HG03045 (cell line): ENCODE data around the gene KRT72.

Source experiments
- ATAC-seq: cut with Tn5 transposase; IDR thresholded peaks from one replicate; pipeline ENCODE4 v1.9.1; 2021; ENCODE audit warnings: mild to moderate bottlenecking, moderate library complexity; ENCODE audit not compliant: unreplicated experiment

The KRT72 gene

GRCh38 chr12:52630599-52631200 is 29.4 kb upstream of the KRT72 start:
- no peak for ATAC-seq

DNA sequence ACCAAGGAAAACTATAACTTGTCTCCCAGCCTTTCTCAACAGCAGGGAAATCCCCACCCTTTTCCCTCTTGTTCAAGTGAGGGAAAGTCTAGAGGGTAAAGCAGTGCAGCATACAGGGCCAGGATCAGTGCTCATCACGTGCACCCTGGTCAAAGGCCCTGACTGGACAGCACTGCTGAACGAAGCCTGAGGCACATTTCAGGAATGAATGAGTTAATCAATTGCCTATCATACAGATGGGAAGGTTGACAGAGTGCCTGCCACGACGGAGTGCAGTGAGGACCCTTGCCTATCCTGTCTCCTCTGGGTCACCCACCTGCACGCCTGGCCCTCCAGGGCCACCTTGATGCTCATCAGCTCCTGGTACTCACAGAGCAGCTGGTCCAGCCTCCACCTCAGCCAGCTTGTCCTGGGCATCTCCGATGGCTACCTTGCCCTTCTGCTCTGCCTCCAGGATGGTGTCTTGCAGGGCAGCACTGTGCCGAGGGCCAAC is 28.8 kb upstream of the KRT72 start:
- ATAC-seq: no peak

DNA sequence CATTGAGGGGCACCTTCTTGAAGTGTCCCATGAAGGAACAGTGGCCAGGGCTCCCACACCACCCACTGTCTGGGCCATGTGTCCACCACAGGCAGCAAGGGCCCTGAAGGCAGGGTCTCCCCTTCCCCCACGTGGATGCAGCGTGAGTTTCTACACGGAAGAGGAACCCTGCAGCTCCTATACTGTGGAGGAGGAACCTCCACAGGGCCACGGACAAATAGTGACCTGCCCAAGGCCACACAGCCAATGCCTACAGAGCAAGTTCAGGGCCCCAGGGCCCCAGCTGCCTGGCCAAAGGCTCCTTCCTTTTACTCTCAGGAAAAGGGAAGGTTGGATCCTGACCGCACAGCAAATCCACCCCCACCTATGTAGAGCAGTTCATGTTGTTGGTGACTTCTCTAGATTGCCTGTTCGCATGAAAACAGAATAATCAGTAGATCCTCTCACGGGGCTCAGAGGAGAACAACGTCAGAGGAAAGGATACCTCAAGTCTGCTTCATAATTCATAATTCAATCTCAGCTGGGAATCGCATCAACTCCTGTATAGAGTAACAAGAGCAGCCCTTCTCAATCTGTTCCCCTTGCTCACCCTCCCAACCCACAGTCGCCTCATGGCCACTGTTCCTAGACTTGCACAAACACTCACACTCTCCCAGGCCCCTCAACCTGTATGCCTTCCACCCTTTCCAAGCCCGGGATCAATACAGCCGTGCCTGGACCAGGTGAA is 28.2 kb upstream of the KRT72 start:
- ATAC-seq: no peak

- ATAC-seq: no peak
These were observed 27.6 kb upstream of the KRT72 start for GRCh38 chr12:52628841-52629240.

GRCh38 chr12:52628111-52628507 is 26.8 kb upstream of the KRT72 start:
- no peak for ATAC-seq

DNA sequence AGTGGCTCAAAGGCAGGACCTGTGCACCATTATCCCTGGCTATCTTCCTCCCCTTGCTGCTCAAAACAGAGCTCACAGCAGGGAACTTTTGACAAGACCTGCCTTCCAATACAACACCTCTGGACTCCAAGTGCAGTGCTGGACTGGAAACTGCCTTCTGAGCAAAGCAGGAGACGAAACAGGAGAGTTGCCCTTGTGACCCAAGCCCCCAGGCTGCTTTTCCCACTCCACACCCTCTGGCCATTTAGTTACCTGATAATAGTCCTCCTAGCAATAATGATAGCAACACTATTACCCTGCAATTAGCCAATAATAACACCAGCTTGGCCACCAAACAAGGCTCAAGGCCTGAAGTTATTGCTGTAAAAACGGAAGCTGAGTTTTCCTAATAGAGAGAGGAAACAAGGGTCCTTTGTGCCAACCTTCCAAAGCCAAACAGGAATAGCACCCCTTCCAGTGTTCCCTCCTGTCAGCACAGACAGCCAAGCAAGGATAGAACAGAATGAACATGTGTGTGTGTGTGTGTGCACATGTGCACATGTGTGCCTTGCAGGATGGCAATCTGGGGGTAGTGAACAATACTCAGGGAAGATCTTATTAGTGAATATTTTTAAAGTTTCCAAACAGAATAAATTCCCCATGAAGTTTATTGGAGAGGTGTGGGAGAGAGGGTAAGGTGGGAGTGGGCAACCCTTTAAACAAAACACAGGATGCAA is 26.3 kb upstream of the KRT72 start:
- no peak for ATAC-seq

DNA sequence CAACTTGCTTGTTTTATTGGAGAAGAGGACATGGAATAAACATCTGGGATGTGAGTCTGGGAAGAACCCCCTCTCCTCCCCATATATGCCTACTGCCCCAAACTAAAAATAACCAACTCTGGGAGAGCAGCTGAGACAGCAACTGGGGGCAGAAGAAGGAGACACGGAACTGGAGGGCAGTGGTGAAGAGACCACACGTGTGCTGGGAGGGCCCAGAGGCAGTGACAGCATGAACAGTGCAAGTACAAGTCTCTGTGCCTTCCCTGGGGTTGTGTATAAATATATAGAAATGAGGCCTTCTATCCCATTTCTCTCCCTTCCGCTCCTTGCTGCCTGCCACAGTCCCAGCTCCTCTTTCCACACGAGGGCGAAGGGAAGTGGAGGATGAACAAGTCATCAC is 21.1 kb upstream of the KRT72 start:
- ATAC-seq: no peak

- ATAC-seq: no peak
These were observed 17.6 kb upstream of the KRT72 start for GRCh38 chr12:52618866-52619265.

DNA sequence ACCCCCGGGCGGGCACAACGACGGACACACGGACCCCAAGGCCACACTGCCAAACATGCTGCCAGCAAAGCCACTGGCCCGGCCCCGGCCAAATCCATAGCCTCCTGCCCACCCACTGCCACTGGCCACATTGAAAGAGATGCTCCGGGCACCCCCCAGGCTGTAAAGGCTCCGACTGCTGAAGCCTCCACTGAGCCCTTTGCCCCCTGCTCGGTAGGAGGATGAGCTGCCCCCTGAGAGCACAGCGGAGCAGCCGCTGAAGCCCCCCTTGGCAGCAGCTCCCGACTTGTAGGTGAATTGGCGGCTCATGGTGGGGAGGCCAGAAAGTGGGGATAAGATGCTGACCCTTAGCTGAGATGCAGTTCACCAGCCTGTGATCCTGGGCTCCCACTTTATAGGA is 17.0 kb upstream of the KRT72 start, which contains the start of gene KRT73:
KRT73 (minus strand) TSS at position 344 of the 400 bp plus-strand sequence; CDS start at position 309, 35 bp downstream.
- ATAC-seq: no peak

GRCh38 chr12:52617403-52617785 is 16.1 kb upstream of the KRT72 start:
- ATAC-seq: no peak

- no peak for ATAC-seq
These were observed 15.6 kb upstream of the KRT72 start for GRCh38 chr12:52616680-52617402.

DNA sequence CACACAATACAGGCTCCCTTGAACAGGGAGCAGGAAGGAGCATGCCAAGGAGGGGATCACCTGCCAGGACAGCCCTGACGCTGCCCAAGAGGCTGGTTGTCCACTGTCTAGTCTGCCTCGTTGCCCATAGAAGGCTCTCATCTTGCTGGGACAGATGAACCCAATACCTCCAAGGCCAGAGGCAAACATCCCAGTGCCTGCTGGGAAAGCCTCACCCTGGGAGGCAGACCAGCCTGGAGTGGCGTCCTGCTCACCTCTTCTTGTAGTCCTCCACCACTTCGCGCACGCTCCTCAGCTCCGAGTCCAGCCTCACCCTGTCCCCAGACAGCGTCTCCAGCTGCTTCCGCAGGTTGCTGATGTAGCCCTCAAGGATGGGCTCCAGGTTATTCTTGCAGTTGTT is 14.6 kb upstream of the KRT72 start:
- ATAC-seq: no peak

DNA sequence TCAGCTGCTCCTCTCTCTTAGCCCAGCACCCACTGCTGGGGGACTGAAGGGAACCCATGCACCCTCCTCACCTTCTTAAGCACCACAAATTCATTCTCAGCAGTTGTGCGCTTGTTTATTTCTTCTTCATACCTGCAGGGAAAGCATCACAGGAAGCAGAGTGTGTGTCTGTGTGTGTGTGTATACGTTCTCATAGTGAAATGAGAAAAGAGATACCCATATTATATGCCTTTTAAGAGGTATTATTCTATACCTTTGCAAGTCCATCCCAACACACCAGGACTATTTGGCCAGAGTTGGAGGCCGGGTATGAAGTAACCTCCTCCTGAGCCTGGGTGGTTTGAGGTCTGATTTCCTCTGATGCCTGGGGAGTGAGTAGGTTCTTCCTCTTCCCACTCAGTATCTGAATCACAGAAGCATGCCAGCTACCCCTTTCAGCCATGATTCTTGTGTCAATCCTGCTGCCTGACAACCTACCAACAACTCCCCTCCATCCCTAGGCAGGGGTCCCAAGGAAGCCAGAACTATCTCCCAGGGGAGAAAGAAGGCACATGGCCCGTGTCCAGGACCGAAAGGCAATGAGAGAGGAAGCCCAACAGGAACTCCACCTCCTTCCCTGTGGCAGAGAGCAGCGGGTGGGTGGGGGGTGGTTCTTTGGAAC is 14.1 kb upstream of the KRT72 start:
- ATAC-seq: no peak

DNA sequence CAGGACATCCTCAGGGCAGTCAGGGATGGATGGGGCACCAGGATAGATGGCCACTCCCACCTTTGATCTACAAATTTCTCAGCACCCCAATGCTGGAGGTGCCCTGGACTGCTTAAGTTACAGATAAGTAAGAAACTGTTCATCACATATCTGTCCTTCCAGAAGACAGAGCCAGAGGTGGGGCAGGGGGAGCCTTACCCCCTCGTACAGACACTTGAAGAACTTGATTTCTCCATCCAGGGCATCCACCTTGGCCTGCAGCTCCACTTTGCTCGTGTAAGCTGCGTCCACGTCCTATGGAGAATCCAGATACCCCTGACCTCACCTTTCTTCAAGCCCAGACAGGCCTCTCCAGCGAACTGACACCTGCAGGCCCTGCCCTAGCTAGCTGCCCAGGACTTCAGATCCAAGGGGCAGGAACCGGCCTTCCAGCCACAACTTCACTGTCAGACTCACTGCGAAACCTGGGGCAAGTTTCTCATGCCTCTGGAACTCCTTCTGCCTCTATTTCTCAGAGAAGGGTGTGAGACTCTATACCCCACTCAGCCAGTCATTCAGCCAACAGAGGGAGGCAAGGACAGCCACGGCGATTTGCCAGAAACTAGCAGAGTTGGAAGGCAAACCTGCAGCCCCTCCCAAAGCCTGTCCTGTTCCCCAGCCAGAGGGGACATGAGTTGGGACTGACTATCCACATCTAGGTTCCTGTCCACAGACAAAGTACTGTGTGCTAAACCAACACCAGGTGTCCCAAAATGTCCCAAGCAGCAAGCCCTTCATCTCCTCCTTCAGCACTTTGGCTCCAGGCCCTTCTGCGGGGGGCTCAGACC is 13.3 kb upstream of the KRT72 start:
- no peak for ATAC-seq

GRCh38 chr12:52613384-52614030 is 12.2 kb upstream of the KRT72 start:
- ATAC-seq: no peak

GRCh38 chr12:52612431-52613383 is 11.4 kb upstream of the KRT72 start:
- ATAC-seq: no peak

DNA sequence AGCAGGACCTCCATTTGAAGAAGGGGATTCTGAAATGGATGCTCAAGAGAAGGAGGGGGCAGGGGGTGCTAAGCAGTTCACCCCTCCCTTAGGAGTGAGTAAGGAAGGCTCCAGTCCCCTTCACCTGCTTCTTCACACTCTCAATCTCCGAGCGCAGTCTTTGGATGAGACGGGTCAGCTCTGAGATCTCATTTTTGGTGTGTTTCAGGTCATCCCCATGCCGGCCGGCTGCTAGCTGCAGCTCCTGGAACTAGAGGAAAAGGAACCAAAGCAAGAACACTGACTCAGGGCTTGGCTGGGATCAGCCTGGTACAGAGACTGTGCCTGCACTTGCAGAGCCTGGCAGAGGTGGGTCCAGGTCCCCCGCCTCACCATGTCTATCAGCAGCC is 9.8 kb upstream of the KRT72 start:
- no peak for ATAC-seq
